Glomerular endothelial cell (primary cell): ENCODE data around the gene SPRY2. TPM values are rescaled to one million over a fixed set of nuclear protein-coding genes. Genes with fewer than 3 reads are reported as not detected.

Experiments used
- DNase-seq: peaks from one replicate; pipeline ENCODE4 v3.0.0-alpha.2; 2011; ENCODE audit warnings: low read depth, low spot score; ENCODE audit errors: extremely low read depth
- total RNA-seq: library from RNA; depleted of rRNA; stranded (reverse); fragments of >200 nt; gene quantifications from 2 replicates; pipeline ENCODE4 v1.2.3, GENCODE V29; 2015

SPRY2 gene
- total RNA-seq, 1 donor from 2014 or later, result 34.9 TPM

- DNase-seq, result no peak
These were observed 25.9 kb downstream of the SPRY2 start for GRCh38 chr13:80314711-80315653.

GRCh38 chr13:80313668-80314256 lies 27.2 kb downstream of the SPRY2 start:
- no peak for DNase-seq

GRCh38 chr13:80312967-80313366 lies 28.0 kb downstream of the SPRY2 start:
- no peak for DNase-seq

- no peak for DNase-seq
These were observed 28.8 kb downstream of the SPRY2 start for GRCh38 chr13:80312012-80312704.

- DNase-seq, result no peak
These were observed 31.0 kb downstream of the SPRY2 start for GRCh38 chr13:80309926-80310325.

GRCh38 chr13:80307401-80307987 lies 33.4 kb downstream of the SPRY2 start:
- no peak for DNase-seq

- no peak for DNase-seq
These were observed 34.5 kb downstream of the SPRY2 start for GRCh38 chr13:80306337-80306972.

GRCh38 chr13:80305737-80306136 lies 35.2 kb downstream of the SPRY2 start:
- DNase-seq, result no peak

GRCh38 chr13:80303225-80303811 lies 37.6 kb downstream of the SPRY2 start:
- DNase-seq, result no peak

- DNase-seq, result no peak
These were observed 41.9 kb downstream of the SPRY2 start for GRCh38 chr13:80299046-80299445.

GRCh38 chr13:80297503-80297902 lies 43.4 kb downstream of the SPRY2 start:
- no peak for DNase-seq

GRCh38 chr13:80297094-80297493 lies 43.8 kb downstream of the SPRY2 start:
- no peak for DNase-seq

- DNase-seq, result no peak
These were observed 44.3 kb downstream of the SPRY2 start for GRCh38 chr13:80296638-80297037.

- DNase-seq, result no peak
These were observed 50.3 kb downstream of the SPRY2 start for GRCh38 chr13:80290591-80290990.
